OCI-LY7 (cell line): ENCODE data around the gene ERCC3.

Experiments
- EZH2phosphoT487 ChIP-seq: fragments of 200-600 bp; sonication (generic); IDR thresholded peaks from 2 replicates; pipeline ENCODE4 v1.6.1; 2018; ENCODE audit warnings: low read depth, borderline replicate concordance, mild to moderate bottlenecking, mixed run types, antibody characterized with exemption, low read length, moderate library complexity, mixed read lengths
- TF ChIP-seq, protein P1 (sequence below): fragments of 200-600 bp; sonication (generic); conservative IDR thresholded peaks from 2 replicates; pipeline ENCODE4 v1.5.1; 2014; ENCODE audit warnings: mild to moderate bottlenecking, antibody characterized with exemption, low read length, moderate library complexity, mixed read lengths

DNA sequence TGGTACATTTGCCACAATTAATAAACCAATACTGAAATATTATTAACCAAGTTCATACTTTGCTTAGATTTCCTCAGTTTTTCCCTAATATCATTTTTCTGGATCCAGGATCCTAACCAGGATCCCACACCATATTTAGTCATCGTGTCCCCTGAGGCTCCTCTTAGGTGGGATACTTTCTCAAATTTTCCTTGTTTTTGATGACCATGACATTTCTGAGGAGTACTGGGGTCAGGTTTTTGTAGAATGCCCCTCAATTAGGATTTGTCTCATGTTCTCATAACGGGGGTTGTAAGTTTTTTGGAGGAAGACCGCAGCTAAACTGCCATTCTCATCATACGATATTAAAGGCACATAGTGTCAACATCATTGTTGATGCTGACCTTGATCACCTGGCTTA lies 15.5 kb upstream of the ERCC3 start:
- TF ChIP-seq, protein P1, sequence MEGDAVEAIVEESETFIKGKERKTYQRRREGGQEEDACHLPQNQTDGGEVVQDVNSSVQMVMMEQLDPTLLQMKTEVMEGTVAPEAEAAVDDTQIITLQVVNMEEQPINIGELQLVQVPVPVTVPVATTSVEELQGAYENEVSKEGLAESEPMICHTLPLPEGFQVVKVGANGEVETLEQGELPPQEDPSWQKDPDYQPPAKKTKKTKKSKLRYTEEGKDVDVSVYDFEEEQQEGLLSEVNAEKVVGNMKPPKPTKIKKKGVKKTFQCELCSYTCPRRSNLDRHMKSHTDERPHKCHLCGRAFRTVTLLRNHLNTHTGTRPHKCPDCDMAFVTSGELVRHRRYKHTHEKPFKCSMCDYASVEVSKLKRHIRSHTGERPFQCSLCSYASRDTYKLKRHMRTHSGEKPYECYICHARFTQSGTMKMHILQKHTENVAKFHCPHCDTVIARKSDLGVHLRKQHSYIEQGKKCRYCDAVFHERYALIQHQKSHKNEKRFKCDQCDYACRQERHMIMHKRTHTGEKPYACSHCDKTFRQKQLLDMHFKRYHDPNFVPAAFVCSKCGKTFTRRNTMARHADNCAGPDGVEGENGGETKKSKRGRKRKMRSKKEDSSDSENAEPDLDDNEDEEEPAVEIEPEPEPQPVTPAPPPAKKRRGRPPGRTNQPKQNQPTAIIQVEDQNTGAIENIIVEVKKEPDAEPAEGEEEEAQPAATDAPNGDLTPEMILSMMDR = no peak
- TF ChIP-seq EZH2phosphoT487 = no peak
